PFSK-1 (cell line): Measurements from ENCODE around the gene KIF26B.

Experiments used
- FOXP2 ChIP-seq: optimal IDR thresholded peaks from 2 replicates; pipeline ENCODE3; 2011; ENCODE audit warnings: borderline replicate concordance, control low read depth, inconsistent platforms; ENCODE audit not compliant: insufficient read depth; ENCODE audit errors: extremely low read length, extremely low read depth
- POLR2AphosphoS5 ChIP-seq: IDR thresholded peaks from 2 replicates; pipeline ENCODE4 v1.6.1; 2012; ENCODE audit warnings: low read depth, mild to moderate bottlenecking, control low read depth, low read length, moderate library complexity
- SIN3A ChIP-seq: IDR thresholded peaks from 2 replicates; pipeline ENCODE4 v1.6.1; 2012; ENCODE audit warnings: mild to moderate bottlenecking, low read length, moderate library complexity, borderline replicate concordance; ENCODE audit not compliant: insufficient read depth
- TAF1 ChIP-seq: IDR thresholded peaks from 2 replicates; pipeline ENCODE4 v1.6.1; 2012; ENCODE audit warnings: low read length, control low read depth, borderline replicate concordance; ENCODE audit not compliant: insufficient read depth
- TF ChIP-seq, protein P1 (sequence below), 2 experiments: IDR thresholded peaks; 2 replicates each; pipeline versions ENCODE4 v1.6.1 to v1.8.0; 2011 to 2012; ENCODE audit warnings: low read depth in 2 of 2, low read length in 2 of 2, control low read depth in 1 of 2, inconsistent platforms in 1 of 2, mild to moderate bottlenecking in 1 of 2, moderate library complexity in 1 of 2; ENCODE audit not compliant: insufficient read depth in 1 of 2

KIF26B gene

GRCh38 chr1:245677461-245678240, 522.9 kb downstream of the KIF26B start:
- TF ChIP-seq, protein P1, sequence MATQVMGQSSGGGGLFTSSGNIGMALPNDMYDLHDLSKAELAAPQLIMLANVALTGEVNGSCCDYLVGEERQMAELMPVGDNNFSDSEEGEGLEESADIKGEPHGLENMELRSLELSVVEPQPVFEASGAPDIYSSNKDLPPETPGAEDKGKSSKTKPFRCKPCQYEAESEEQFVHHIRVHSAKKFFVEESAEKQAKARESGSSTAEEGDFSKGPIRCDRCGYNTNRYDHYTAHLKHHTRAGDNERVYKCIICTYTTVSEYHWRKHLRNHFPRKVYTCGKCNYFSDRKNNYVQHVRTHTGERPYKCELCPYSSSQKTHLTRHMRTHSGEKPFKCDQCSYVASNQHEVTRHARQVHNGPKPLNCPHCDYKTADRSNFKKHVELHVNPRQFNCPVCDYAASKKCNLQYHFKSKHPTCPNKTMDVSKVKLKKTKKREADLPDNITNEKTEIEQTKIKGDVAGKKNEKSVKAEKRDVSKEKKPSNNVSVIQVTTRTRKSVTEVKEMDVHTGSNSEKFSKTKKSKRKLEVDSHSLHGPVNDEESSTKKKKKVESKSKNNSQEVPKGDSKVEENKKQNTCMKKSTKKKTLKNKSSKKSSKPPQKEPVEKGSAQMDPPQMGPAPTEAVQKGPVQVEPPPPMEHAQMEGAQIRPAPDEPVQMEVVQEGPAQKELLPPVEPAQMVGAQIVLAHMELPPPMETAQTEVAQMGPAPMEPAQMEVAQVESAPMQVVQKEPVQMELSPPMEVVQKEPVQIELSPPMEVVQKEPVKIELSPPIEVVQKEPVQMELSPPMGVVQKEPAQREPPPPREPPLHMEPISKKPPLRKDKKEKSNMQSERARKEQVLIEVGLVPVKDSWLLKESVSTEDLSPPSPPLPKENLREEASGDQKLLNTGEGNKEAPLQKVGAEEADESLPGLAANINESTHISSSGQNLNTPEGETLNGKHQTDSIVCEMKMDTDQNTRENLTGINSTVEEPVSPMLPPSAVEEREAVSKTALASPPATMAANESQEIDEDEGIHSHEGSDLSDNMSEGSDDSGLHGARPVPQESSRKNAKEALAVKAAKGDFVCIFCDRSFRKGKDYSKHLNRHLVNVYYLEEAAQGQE (IDR thresholded peaks at IDR 0.05; ENCODE audit: insufficient read depth in 1 of 2, low read depth in 2 of 2, low read length in 2 of 2): no peak
- no peak for TF ChIP-seq TAF1
- no peak for TF ChIP-seq FOXP2
- TF ChIP-seq POLR2AphosphoS5: no peak
- TF ChIP-seq SIN3A: no peak

- TF ChIP-seq FOXP2 (no peak), TAF1 (no peak), SIN3A (no peak), POLR2AphosphoS5 (no peak)
- TF ChIP-seq, protein P1 (IDR thresholded peaks at IDR 0.05; ENCODE audit: insufficient read depth in 1 of 2, low read depth in 2 of 2, low read length in 2 of 2): no peak
Observed at GRCh38 chr1:245678860-245679411, 524.2 kb downstream of the KIF26B start.

- TF ChIP-seq TAF1: no peak
Observed at GRCh38 chr1:245679821-245680780, 525.3 kb downstream of the KIF26B start.

DNA sequence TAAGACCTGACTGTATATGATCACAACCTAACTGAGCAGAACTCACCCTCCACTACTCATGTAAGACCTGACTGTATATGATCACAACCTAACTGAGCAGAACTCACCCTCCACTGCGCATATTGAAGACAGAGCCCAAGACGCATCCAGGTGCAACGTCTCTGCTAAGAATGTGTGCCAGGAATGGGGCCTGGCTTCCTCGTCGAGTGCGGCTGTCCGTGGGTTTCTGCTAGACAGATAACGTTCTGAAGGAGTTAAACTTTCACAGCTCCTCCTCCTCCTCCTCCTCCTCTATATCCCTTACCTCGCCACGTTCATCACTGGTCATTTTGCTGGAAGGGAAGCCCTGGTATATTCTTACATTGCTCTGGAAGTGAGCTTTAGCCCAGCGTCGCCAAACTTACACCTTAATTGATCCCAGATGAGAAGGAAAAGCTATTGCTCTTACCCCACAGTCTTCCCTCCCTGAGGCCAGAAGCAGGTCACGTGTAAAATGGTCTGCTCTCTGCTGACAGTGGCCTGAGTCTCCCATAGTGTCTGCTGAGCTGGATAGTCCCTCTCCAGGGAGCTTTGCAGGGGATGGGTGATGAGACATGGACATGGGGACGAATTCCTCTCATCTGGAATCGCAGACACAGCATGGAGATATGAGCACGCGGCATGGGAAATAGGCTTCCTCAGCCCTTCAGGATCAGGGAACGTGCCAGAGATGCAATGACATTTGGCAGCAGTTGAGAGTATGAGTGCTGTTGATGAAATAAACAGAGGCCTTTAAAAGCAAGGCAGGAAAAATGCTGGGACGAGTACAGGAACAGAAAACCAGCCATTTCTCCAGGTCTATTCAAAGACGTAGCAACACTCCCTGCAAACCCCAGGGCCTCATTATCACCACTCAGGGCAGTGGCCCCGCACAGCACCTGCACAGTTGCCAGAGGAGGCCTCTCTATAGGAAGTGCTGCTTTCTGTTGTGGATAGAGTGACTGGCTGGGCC, 528.1 kb downstream of the KIF26B start:
- TF ChIP-seq FOXP2 (no peak), TAF1 (no peak), POLR2AphosphoS5 (no peak), SIN3A (no peak)
- TF ChIP-seq, protein P1 (IDR thresholded peaks at IDR 0.05; ENCODE audit: insufficient read depth in 1 of 2, low read depth in 2 of 2, low read length in 2 of 2): no peak
